Gastrocnemius medialis (tissue), 4 donors: ENCODE results near the gene CNIH4.

Experiments used
- POLR2A ChIP-seq, 2 donors: fragments of 450-650 bp; IDR thresholded peaks; one replicate each; pipeline ENCODE4 v1.6.1; 2017; ENCODE audit warnings: antibody characterized with exemption in 2 of 2, mild to moderate bottlenecking in 2 of 2, moderate library complexity in 2 of 2
- TF ChIP-seq, protein P1 (sequence below), 5 experiments: fragments of 450-650 bp in 3 of 5; fragments of 200-600 bp in 2 of 5; sonication (generic) in 2 of 5; IDR thresholded peaks in 4 of 5; conservative IDR thresholded peaks in 1 of 5; 1 replicate in 4 of 5; 2 replicates in 1 of 5; pipeline ENCODE4 v1.5.1; 2016 to 2019; ENCODE audit warnings: antibody characterized with exemption in 5 of 5, mild to moderate bottlenecking in 3 of 5, moderate library complexity in 3 of 5

DNA sequence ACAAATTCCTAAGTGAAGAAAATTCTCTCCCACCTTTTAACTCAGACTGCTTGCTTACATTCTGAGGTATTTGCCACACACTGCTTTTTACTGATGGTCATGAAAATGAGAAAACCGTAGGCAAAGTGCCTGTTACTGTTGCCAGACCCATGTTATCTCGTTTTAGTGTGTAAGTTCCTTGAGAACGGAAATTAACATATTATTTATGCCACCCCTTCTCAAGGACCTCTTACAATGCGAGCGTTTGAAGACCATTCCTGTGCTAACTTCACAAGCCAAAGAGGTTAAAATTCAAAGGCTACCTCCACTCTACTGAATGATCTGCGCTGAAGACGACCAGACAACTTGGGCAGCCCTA lies 27.2 kb upstream of the CNIH4 start:
- TF ChIP-seq, protein P1, sequence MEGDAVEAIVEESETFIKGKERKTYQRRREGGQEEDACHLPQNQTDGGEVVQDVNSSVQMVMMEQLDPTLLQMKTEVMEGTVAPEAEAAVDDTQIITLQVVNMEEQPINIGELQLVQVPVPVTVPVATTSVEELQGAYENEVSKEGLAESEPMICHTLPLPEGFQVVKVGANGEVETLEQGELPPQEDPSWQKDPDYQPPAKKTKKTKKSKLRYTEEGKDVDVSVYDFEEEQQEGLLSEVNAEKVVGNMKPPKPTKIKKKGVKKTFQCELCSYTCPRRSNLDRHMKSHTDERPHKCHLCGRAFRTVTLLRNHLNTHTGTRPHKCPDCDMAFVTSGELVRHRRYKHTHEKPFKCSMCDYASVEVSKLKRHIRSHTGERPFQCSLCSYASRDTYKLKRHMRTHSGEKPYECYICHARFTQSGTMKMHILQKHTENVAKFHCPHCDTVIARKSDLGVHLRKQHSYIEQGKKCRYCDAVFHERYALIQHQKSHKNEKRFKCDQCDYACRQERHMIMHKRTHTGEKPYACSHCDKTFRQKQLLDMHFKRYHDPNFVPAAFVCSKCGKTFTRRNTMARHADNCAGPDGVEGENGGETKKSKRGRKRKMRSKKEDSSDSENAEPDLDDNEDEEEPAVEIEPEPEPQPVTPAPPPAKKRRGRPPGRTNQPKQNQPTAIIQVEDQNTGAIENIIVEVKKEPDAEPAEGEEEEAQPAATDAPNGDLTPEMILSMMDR (IDR thresholded peaks at IDR 0.05 in 4 of 5, conservative IDR thresholded peaks at IDR 0.05 in 1 of 5), result no peak
- no peak for TF ChIP-seq POLR2A (IDR thresholded peaks at IDR 0.05)
